H1 (cell line): ENCODE measurements around the gene ACTRT3. TPM values are rescaled to one million over a fixed set of nuclear protein-coding genes. Genes with fewer than 3 reads are reported as not detected.

Source experiments
- BACH1 ChIP-seq: IDR thresholded peaks from 2 replicates; pipeline ENCODE4 v1.6.1; 2012; ENCODE audit warnings: low read length, improper control_type of control experiment
- BCL11A ChIP-seq, 2 experiments: IDR thresholded peaks; one replicate each; pipeline ENCODE4 v1.6.1; 2011; ENCODE audit warnings: low read depth in 2 of 2, low read length in 2 of 2, mild to moderate bottlenecking in 2 of 2
- CBX8 ChIP-seq: fragments of 300-800, 300-1000 bp; sonication (generic); IDR thresholded peaks from 2 replicates; pipeline ENCODE4 v1.7.1; 2016; ENCODE audit warnings: low read depth, low read length, borderline replicate concordance
- CHD7 ChIP-seq: fragments of 300-600 bp; sonication (generic); IDR thresholded peaks from 2 replicates; pipeline ENCODE4 v1.7.1; 2012; ENCODE audit warnings: low read length, moderate library complexity, mild to moderate bottlenecking, inconsistent platforms; ENCODE audit not compliant: insufficient replicate concordance
- EZH2 ChIP-seq: fragments of 200-600 bp; sonication (generic); IDR thresholded peaks from 2 replicates; pipeline ENCODE4 v1.7.1; 2012; ENCODE audit warnings: low read depth, mild to moderate bottlenecking, moderate library complexity, low read length, inconsistent platforms; ENCODE audit not compliant: severe bottlenecking
- RAD21 ChIP-seq, 2 experiments: IDR thresholded peaks in 1 of 2; conservative IDR thresholded peaks in 1 of 2; 2 replicates each; pipeline ENCODE4 v1.6.1; 2011; ENCODE audit warnings: low read depth in 2 of 2, low read length in 2 of 2, improper control_type of control experiment in 1 of 2, inconsistent platforms in 1 of 2, mild to moderate bottlenecking in 1 of 2, moderate library complexity in 1 of 2
- RFX5 ChIP-seq: IDR thresholded peaks from 2 replicates; pipeline ENCODE4 v1.6.1; 2011; ENCODE audit warnings: low read depth, low read length, improper control_type of control experiment, borderline replicate concordance
- polyA plus RNA-seq, 7 experiments: library from polyadenylated mRNA; depleted of rRNA in 3 of 7; stranded (reverse) in 5 of 7; unstranded in 2 of 7; fragments of >200 nt in 5 of 7; fragments of 200-250 nt in 2 of 7; gene quantifications; 1 replicate in 5 of 7; 2 replicates in 1 of 7; 4 replicates in 1 of 7; pipeline versions ENCODE4 v1.2.1 to v1.2.3, GENCODE V29; 2011 to 2013; ENCODE audit warnings: missing spikeins in 2 of 7, mixed read lengths in 2 of 7
- total RNA-seq: library from RNA; stranded (reverse); fragmentation: NEBNext Ultra II Directional; extraction: Animal tissue kit (Norgen Biotek cat#: 25700); gene quantifications from 2 replicates; pipeline ENCODE4 v1.2.1, GENCODE V29; 2021

Gene ACTRT3
- total and polyA plus RNA-seq, 2 of the 8 experiments (the other 6 are each of a cell fraction or from before 2014, with no cell fraction given): 3.4 to 5.9 TPM

- TF ChIP-seq CHD7: no peak
- no peak for TF ChIP-seq RFX5
- TF ChIP-seq BCL11A (IDR thresholded peaks at IDR 0.05; ENCODE audit: low read depth in 2 of 2, low read length in 2 of 2): no peak
- TF ChIP-seq BACH1: no peak
- TF ChIP-seq CBX8: no peak
- no peak for TF ChIP-seq EZH2
- TF ChIP-seq RAD21 (IDR thresholded peaks at IDR 0.05 in 1 of 2, conservative IDR thresholded peaks at IDR 0.05 in 1 of 2; ENCODE audit: low read depth in 2 of 2, low read length in 2 of 2): no peak
These were observed 20.7 kb downstream of the ACTRT3 start (continued) for GRCh38 chr3:169748670-169749069.
